GM12865 (cell line): ENCODE data around the gene MAP1LC3B2.

Experiments used
- DNase-seq: peaks from one replicate; pipeline ENCODE4 v3.0.0; 2010; ENCODE audit warnings: low read depth
- H3K4me3 ChIP-seq: 2 replicates; pipeline ENCODE4 v1.5.1; 2011; ENCODE audit warnings: mild to moderate bottlenecking, low read depth, low read length, control low read depth
- CTCF ChIP-seq: IDR thresholded peaks from 2 replicates; pipeline ENCODE4 v1.5.1; 2011; ENCODE audit warnings: low read length, control low read depth, low read depth, inconsistent platforms; ENCODE audit not compliant: insufficient read depth; ENCODE audit errors: missing control alignments

Gene MAP1LC3B2

GRCh38 chr12:116620124-116620491, 60.9 kb downstream of the MAP1LC3B2 start:
- no peak for DNase-seq
- no peak overlapping the region for H3K4me3 ChIP-seq
- no peak for TF ChIP-seq CTCF

- no peak overlapping the region for H3K4me3 ChIP-seq
- TF ChIP-seq CTCF = no peak
- no peak for DNase-seq
These were observed 61.5 kb downstream of the MAP1LC3B2 start for GRCh38 chr12:116620492-116621191.

GRCh38 chr12:116621194-116621593, 62.0 kb downstream of the MAP1LC3B2 start:
- H3K4me3 ChIP-seq = no peak overlapping the region
- TF ChIP-seq CTCF = no peak
- no peak for DNase-seq

DNA sequence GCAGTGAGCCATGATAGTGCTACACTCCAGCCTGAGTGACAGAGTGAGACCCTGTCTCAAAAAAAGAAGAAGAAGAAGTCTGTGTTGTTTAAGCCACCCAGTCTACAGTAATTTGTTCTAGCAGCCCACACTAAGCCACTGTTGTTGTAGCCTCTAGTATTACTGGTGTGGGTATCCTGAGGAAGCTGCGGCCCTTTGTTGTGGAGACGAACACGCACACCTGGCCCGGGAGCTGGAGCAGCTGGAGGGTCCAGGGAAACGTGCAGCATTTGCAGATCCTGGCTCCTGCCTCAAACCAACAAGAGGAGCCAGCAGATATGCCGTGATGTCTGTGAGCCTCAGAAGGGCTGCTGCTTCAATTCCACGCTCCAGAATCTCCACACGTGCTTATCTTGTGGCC, 65.3 kb downstream of the MAP1LC3B2 start:
- no peak overlapping the region for H3K4me3 ChIP-seq
- no peak for DNase-seq
- no peak for TF ChIP-seq CTCF

DNA sequence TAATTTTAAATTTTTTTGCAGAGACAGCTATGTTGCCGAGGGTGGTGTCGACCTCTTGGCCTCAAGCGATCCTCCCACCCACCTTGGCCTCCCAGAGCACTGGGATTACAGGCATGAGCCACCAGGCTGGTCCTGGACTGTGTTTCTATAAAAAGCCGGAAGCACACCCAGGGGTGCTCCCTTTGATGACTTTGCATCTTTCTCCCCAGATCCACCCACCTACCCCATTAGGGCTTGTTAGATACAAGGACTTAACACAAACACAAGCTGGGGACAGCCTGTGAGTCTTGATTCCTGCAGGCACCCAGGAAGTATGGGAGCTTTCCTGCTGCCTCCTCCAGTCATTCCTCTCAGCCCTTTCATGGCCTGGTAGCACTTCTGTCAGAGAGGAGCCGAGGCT, 67.0 kb downstream of the MAP1LC3B2 start:
- DNase-seq = no peak
- no peak overlapping the region for H3K4me3 ChIP-seq
- TF ChIP-seq CTCF = no peak
